GM19099 (cell line): ENCODE results near the gene RAP1GAP2.

Experiments
- POLR2A ChIP-seq: IDR thresholded peaks from 3 replicates; pipeline ENCODE4 v1.6.1; 2011; ENCODE audit warnings: low read depth; ENCODE audit not compliant: insufficient read length; ENCODE audit errors: extremely low read depth

The RAP1GAP2 gene

DNA sequence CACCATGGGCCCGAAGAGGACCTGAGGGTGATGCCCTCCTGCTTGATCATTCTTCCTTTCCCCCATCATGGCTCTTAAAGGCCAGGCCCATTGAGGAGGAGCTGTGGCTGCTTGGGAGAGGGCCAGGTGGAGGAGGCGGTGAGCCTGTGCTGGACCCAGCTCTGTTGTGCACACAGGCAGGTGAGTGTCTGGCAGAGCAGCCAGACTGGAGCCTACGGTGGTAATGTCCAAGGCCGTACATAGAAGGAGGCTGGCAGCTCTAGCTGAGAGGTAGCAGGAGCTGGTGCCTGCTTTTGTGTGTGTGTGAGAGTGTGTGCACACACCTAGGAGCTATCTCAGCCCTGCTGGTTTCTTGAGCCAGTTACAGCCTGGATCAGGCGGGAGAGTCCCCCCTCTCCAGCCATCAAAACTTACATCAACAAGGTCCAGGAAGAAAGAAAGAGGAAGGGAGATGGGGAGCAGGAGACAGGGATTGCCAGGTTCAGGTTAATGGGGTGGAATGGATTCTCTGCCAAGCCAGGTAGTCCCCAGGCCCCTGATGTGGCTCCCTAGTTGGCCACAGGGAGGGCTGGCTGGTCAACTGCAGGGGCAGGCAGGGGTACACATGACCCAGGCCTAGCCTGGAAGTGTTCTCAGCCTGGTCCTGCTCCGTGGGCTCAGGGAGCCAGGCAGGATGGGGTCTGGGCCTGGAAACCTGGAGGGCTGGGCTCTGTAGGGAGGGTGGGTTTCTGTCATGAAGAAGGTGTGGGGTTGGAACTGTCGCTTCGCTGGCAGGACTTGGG is 107.1 kb downstream of the RAP1GAP2 start:
- TF ChIP-seq POLR2A = no peak

DNA sequence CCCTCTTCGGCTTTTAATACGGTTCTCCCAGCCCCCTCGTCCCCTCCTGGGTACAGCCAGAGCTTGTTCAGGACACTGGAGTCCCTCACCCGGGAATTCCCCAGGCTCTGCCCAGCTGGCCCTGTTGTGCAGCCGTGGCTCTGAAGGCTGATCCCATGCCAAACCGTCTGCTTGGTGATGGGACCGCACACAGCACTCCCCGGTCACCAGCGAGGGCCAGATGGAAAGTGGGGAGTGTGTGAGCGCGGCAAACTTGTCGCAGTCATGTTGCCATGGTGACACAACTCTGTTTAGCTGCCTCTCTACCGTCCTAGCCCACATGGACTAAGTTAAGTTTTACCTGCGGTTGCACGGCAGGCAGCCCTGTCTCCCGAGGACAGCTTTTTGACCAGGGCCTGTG is 107.9 kb downstream of the RAP1GAP2 start:
- no peak for TF ChIP-seq POLR2A

DNA sequence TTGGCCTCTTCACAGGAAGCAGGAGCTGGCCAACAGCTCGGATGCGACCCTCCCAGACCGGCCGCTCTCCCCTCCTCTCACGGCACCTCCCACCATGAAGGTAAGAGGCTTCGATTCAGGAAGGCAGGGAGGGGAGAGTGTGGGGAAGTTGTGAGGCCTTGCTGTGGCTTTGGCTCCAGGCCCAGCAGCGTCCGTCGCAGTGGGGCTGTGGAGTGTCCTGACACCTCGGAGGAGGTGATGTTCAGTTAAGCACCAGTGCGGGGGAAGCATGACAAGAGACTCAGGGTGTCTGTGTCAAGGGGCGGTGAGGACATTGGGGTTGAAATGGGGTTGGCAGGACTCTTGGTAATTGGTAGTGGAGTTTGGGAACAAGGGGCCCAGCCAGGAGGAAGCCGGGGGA is 109.0 kb downstream of the RAP1GAP2 start:
- no peak for TF ChIP-seq POLR2A

DNA sequence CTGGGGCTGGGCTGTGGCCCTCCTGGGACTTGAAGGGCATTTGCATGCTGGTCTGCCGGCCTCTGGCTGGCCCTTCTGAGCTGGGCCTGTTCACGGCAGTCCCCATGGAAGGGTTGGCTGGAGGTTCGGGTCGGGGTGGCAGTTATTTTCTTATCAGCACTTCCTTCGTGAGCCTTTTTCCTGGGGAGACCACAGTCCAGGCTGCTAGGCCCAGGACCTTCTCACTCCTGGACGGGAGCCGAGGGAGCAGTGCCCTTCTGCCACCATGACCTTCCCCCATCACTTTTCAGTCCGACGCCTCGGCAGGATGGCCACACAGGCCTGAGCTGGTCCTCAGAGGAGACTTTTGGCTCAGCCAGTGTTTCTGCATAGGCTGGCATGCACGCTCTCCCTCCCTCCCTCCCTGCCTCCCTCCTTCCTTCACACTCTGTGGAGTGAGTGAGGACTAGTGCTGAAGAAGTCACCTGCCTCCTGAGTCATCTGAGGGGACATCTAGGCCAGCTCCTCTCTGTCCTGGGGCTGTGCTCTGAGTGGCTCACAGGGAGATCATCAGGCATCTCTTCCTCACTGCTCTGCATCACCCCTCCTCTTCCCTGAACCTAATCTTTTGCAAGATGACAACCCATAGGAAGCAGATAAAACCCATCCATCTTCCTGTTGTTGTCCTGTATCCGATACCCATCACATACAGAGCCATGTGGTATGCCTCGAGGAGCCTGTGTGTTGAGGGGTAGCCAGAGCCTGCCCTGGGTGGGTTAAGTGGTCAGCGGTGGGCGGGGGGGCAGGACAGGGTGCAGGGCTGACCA is 109.7 kb downstream of the RAP1GAP2 start:
- TF ChIP-seq POLR2A = no peak

- TF ChIP-seq POLR2A = no peak
Observed at GRCh38 chr17:2906901-2907300, 110.7 kb downstream of the RAP1GAP2 start.

GRCh38 chr17:2909175-2909845 is 113.1 kb downstream of the RAP1GAP2 start:
- no peak for TF ChIP-seq POLR2A

DNA sequence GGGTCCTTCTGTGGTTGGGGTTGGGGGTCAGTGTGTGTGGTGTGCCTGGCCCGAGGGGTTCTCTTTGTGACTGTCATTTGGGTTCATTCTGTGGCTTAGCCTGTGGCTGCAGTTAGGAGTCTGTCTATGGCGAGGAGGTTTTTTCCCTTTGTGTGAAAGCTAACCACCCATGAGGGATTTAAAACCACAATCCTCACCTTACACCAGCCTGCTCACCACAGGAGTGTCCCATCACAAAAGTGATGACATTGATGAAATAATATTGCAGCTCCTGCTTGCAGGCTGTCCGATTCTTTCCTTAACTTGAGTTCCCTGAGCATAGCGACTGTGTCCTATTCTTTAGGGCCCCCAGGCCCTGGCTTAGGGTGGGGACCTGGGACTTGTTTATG is 113.6 kb downstream of the RAP1GAP2 start:
- TF ChIP-seq POLR2A = no peak

DNA sequence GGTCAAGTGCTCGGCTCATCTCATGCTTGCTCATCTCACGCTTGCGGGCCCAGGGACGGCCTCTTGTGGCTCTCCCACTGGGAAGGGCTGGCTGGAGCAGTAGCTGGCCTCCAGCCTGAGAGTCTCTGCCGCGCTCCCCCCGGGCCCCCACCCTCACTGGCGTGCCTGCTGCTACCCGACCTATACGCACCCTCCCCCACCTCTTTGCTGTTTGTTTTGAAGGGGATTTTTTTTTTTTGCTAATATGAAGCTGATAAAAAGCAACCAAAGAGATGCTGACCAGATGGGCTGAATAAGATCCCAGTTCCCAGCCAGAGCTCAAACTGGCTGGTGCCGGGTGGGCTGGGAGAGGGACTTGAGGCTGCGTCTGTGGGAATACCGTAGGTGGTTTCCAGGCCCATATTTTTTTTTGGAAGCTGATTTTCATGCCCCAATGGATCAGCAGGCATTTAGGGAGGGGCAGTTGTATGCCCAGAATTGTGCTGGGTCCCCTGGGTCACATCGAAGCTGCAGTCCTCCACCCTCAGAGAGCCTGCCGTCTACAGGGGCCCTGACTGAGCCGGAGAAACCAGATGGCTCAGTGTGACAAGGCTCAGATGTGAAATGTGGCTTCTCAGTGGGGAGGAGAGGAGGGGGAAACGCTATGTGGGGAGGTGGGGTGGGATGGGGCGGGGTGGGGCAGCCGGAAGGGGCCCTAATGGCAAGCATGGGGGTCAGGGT is 115.0 kb downstream of the RAP1GAP2 start:
- no peak for TF ChIP-seq POLR2A

DNA sequence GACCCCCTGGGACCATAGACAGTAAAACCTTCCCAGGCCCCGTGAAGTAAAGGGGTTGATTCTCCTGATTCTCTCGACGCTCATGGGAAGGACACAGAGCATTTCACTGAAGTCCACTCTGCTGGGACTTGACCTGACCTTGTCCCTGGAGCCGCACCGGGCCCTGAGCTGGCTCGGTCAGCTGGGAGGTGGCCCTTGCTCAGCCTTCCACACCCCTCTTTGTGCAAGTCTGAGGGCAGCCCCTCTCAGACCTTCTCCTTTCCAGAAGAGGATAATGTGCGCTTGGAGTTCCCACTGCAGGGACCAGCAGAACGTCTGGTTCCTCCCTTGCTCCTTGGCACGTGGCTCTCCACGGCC is 115.5 kb downstream of the RAP1GAP2 start:
- no peak for TF ChIP-seq POLR2A

- TF ChIP-seq POLR2A = no peak
Observed at GRCh38 chr17:2912754-2913153, 116.5 kb downstream of the RAP1GAP2 start.

- TF ChIP-seq POLR2A = no peak
Observed at GRCh38 chr17:2916461-2916860, 120.2 kb downstream of the RAP1GAP2 start.

GRCh38 chr17:2921443-2921842 is 125.2 kb downstream of the RAP1GAP2 start:
- TF ChIP-seq POLR2A = no peak

- TF ChIP-seq POLR2A = no peak
Observed at GRCh38 chr17:2924211-2924610, 128.0 kb downstream of the RAP1GAP2 start.

- TF ChIP-seq POLR2A = no peak
Observed at GRCh38 chr17:2925011-2925410, 128.8 kb downstream of the RAP1GAP2 start.

- no peak for TF ChIP-seq POLR2A
Observed at GRCh38 chr17:2926019-2926650, 129.9 kb downstream of the RAP1GAP2 start.

DNA sequence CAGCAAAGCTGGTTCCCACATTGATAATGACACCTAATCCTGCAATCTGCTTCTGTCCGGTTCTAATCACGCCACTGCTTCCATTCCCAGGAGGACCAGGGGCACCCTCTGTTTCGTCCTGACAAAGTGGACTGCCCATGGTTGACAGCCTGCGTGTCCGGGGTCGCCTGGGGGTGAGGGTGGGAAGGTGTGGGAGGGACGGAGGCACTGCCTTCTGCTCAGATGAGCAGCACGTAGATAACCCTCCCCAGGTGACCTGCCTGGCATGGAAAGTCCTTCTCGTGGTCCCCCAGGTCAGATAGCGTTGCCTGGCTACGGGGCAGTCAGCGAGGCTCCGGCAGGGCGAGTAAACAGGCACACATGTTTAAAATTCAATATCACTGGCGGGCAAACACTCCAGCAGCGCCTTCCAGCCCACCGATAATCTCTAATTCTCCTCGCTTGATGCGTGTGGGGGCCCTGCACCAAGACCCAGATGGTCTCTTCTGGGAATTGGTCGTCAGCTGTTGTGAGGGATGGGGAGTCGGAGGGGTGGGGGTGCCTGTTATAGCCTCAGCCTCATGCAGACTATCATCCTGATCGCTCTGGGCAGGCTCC is 132.2 kb downstream of the RAP1GAP2 start:
- TF ChIP-seq POLR2A = no peak
